HS-5 (cell line): ENCODE data around the gene SERPIND1.
"Not testable (repeated sequence)": the region's sequence is repeated elsewhere in the genome, so short reads cannot be mapped to it uniquely, and the experiment has no call there.

ENCODE experiments used
- DNase-seq: peaks from one replicate; pipeline ENCODE4 v3.0.0-alpha.2; 2012; ENCODE audit warnings: low read depth

Gene SERPIND1

DNA sequence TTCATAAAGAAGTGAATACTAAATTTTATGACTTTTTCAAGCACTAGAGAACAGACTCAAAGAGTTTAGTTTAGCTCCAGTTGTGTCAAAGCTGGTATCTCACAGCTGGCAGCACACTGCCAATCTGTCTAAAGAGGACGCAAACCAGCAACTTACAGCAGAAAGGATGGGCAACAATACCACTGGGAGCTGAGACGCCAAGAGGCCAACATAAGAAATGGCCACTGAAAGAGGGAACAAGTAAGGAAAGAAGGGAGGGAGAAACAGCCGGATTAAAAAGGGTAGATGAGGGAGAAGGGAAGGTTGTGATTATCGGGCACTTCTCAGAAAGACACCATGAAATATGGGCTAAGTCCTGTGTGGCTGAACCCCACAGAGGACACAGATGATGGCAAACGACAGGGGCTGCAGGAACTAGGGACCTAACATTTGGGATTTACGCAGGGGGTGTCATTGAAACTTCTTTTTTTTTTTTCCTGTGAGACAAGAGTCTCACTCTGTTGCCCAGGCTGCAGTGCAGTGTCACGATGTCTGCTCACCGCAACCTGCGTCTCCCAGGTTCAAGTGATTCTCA, 41.7 kb downstream of the SERPIND1 start:
- no peak for DNase-seq

DNA sequence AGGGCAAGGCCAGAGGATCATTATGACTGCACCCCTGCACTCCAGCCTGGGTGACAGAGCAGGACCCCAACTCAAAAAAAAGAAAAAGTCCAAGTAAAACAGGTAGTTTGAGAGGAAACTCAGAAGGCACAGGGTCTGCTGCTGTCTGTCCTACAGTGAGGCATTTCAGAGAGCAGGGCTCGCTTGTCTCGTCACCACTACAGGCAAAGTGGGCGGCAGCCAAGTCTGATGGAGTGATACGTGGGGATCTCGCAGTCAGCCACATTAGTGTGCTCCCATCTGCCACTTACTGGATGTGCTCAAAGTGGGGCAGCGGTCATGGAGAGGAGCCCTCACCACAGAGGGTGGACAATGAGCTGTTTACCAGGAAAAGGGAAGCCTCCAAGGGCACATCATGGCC, 42.6 kb downstream of the SERPIND1 start:
- DNase-seq, result no peak

DNA sequence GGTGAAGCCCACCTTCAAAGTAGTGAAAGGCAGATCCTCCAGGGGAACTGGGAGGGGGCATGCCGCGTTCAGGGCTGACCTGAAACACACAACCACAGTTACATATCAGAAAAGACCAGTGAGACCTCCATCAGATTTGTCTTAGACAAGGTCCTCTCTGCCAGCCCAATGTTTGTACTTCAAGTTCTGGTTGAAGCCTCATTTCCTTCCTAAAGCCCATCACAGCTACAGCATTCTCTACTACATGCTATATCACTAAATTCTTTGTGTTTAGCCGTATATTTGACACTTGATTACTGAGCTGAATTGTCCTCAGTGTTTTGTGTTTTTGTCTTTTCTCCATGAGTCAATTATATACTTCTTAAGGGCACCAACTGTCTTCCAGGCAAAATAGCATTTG, 44.6 kb downstream of the SERPIND1 start:
- no peak for DNase-seq

- DNase-seq, result no peak
These were observed 45.6 kb downstream of the SERPIND1 start for GRCh38 chr22:20819471-20819870.

GRCh38 chr22:20821717-20822239, 47.9 kb downstream of the SERPIND1 start:
- not testable (repeated sequence) for DNase-seq

GRCh38 chr22:20822240-20822639, 48.3 kb downstream of the SERPIND1 start:
- DNase-seq, result no peak

DNA sequence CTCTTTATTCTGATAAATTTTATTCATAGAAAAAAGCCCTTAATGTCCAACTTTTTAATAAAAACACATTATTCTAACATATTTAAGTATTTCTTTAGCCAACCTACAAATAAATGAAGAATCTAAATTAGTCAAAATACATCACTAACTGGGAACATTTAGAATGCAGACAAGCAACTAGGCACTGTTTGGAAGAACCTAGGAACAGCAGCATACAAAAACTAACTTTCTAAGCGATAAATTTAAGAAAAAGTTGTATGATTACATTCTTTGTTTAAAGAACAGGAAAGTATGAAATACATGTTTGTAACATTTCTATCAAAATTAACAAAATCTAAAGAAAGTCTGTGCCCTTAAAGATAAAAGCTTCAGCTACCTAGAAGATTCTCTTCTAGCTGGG, 49.4 kb downstream of the SERPIND1 start:
- DNase-seq, result no peak

GRCh38 chr22:20825216-20825615, 51.3 kb downstream of the SERPIND1 start:
- DNase-seq, result not testable (repeated sequence)

GRCh38 chr22:20825624-20826023, 51.7 kb downstream of the SERPIND1 start:
- DNase-seq, result no peak

DNA sequence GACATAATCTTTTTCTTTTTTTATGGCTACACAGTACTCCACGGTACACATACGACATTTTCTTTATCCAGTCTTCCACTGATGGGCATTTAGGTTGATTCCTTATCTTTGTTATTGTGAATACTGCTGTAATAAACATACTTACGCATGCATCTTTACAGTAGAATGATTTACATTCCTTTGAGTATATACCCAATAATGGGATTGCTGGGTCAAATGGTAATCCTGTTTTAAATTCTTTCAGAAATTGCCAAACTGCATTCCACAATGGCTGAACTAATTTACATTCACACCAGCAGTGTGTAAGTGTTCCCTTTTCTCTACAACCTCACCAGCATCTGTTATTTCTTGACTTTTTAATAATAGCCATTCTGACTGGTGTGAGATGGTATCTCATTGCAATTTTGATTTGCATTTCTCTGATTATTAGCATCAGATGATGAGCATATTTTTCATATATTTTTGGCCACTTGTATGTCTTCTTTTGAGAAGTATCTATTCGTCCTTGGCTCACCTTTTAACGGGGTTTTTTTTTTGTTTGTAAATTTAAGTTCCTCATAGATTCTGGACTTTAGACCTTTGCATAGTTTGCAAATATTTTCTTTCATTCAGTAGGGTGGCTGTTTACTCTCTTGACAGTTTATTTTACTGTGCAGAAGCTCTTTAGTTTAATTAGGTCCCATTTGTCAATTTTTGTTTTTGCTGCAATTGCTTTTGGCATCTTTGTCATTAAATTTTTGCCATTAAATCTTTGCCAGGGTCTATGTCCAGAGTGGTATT, 52.6 kb downstream of the SERPIND1 start:
- DNase-seq, result not testable (repeated sequence)

GRCh38 chr22:20829491-20830134, 55.7 kb downstream of the SERPIND1 start:
- DNase-seq, result no peak

- no peak for DNase-seq
These were observed 59.3 kb downstream of the SERPIND1 start for GRCh38 chr22:20833225-20833665.

DNA sequence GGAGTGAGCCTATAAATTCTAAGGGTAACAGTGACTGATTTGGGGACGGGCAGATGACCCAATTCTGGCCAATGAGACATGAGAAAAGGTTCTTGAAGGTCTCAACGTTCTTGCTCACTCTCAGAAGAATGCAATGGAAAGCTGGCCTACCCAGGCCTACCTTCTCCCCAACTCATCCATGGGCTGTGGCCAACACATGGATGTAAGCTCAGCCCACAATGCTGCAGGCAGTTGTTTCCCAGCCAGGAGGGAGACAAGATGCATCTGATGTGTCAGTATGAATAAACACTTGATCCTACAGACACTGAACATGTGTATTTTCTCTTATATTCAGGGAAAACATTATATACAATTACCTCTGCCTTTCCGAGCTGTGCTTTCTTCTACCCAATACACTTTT, 60.3 kb downstream of the SERPIND1 start:
- DNase-seq, result no peak

GRCh38 chr22:20834725-20835124, 60.8 kb downstream of the SERPIND1 start:
- no peak for DNase-seq
